Neural cell (in vitro differentiated cells): ENCODE data around the gene MED20.

Experiments used
- CTCF ChIP-seq: fragments of 450-650 bp; IDR thresholded peaks from 2 replicates; pipeline ENCODE4 v1.5.1; 2014; ENCODE audit warnings: antibody characterized with exemption, mild to moderate bottlenecking, moderate library complexity; ENCODE audit not compliant: poor library complexity, severe bottlenecking
- EP300 ChIP-seq: fragments of 450-650 bp; conservative IDR thresholded peaks from 2 replicates; pipeline ENCODE4 v1.6.1; 2014; ENCODE audit warnings: antibody characterized with exemption, mild to moderate bottlenecking, moderate library complexity; ENCODE audit not compliant: poor library complexity, severe bottlenecking
- EZH2 ChIP-seq: fragments of 200-600, 300-800 bp; shearing (Covaris generic), sonication (generic); IDR thresholded peaks from 2 replicates; pipeline ENCODE4 v1.6.1; 2014; ENCODE audit warnings: antibody characterized with exemption, low read length, borderline replicate concordance, mild to moderate bottlenecking; ENCODE audit not compliant: insufficient read depth, poor library complexity, severe bottlenecking

- TF ChIP-seq CTCF (no peak), EZH2 (no peak), EP300 (no peak)
Measured at GRCh38 chr6:41921712-41921998, 716 bp upstream of the MED20 start.
